Naive thymus-derived CD4-positive, alpha-beta T cell (primary cell): Measurements from ENCODE around the gene TGFBR3. TPM values are rescaled to one million over a fixed set of nuclear protein-coding genes. Genes with fewer than 3 reads are reported as not detected.
A peak's percentile ranks its signal among the peaks of the same experiment; 100 is the strongest.

Experiments used
- ATAC-seq: fragments of 150-1000 bp; cut with Tn5 transposase; 2 replicates; pipeline ENCODE4 v1.10.0; 2021; ENCODE audit warnings: mild to moderate bottlenecking, moderate library complexity
- CTCF ChIA-PET: fragments of 350-600 bp; sonication (Branson Sonifier 250); formaldehyde crosslinking; loops from one replicate; lab custom pipeline; 2021; ENCODE audit warnings: antibody characterized with exemption; lab: Charles Lee
- POLR2A ChIA-PET: fragments of 350-600 bp; sonication (Branson Sonifier 250); formaldehyde crosslinking; loops from one replicate; lab custom pipeline; 2021; ENCODE audit warnings: antibody characterized with exemption, inconsistent platforms; lab: Charles Lee
- DNase-seq, 9 donors: peaks; one replicate each; pipeline versions ENCODE4 v3.0.0 to v3.0.0-alpha.2; 2020 to 2022; ENCODE audit warnings: mixed read lengths in 1 of 9
- H3K27ac ChIP-seq: one replicate; pipeline ENCODE4 v1.7.0; 2013; ENCODE audit warnings: mild to moderate bottlenecking, low read depth, low read length, moderate library complexity
- H3K27me3 ChIP-seq, 2 donors: one replicate each; pipeline ENCODE4 v1.7.0; 2013; ENCODE audit warnings: low read length in 2 of 2, mild to moderate bottlenecking in 2 of 2, moderate library complexity in 2 of 2; ENCODE audit not compliant: control insufficient read depth in 2 of 2, insufficient read depth in 2 of 2
- H3K36me3 ChIP-seq, 3 experiments: 1 replicate in 2 of 3; 2 replicates in 1 of 3; pipeline ENCODE4 v1.7.0; 2013; ENCODE audit warnings: low read length in 3 of 3, mild to moderate bottlenecking in 3 of 3, moderate library complexity in 1 of 3; ENCODE audit not compliant: insufficient read depth in 3 of 3, control insufficient read depth in 2 of 3
- H3K4me1 ChIP-seq, 2 donors: one replicate each; pipeline ENCODE4 v1.7.0; 2013; ENCODE audit warnings: low read length in 2 of 2, mild to moderate bottlenecking in 2 of 2, moderate library complexity in 1 of 2; ENCODE audit not compliant: control insufficient read depth in 2 of 2, insufficient read depth in 2 of 2
- H3K4me3 ChIP-seq: 2 replicates; pipeline ENCODE4 v1.7.0; 2013; ENCODE audit warnings: mild to moderate bottlenecking, low read length
- H3K9me3 ChIP-seq, 3 experiments: 1 replicate in 2 of 3; 2 replicates in 1 of 3; pipeline ENCODE4 v1.7.0; 2013; ENCODE audit warnings: low read length in 3 of 3; ENCODE audit not compliant: control insufficient read depth in 2 of 3
- H3K27ac Mint-ChIP-seq, 9 donors: one replicate each; pipeline ENCODE4 v1.8.0; 2020 to 2022; ENCODE audit warnings: mixed read lengths in 9 of 9, mild to moderate bottlenecking in 8 of 9, moderate library complexity in 5 of 9, inconsistent platforms in 2 of 9
- H3K27me3 Mint-ChIP-seq, 5 donors: one replicate each; pipeline ENCODE4 v1.8.0; 2021 to 2022; ENCODE audit warnings: mixed read lengths in 5 of 5, mild to moderate bottlenecking in 1 of 5
- H3K36me3 Mint-ChIP-seq, 5 donors: one replicate each; pipeline ENCODE4 v1.8.0; 2020 to 2022; ENCODE audit warnings: mixed read lengths in 5 of 5, mild to moderate bottlenecking in 3 of 5, inconsistent platforms in 1 of 5
- H3K4me1 Mint-ChIP-seq, 7 donors: one replicate each; pipeline ENCODE4 v1.8.0; 2020 to 2022; ENCODE audit warnings: mixed read lengths in 7 of 7, mild to moderate bottlenecking in 3 of 7, inconsistent platforms in 1 of 7
- H3K4me3 Mint-ChIP-seq, 10 donors: one replicate each; pipeline ENCODE4 v1.8.0; 2020 to 2022; ENCODE audit warnings: mild to moderate bottlenecking in 10 of 10, mixed read lengths in 10 of 10, moderate library complexity in 6 of 10, inconsistent platforms in 2 of 10
- H3K9me3 Mint-ChIP-seq, 11 donors: one replicate each; pipeline ENCODE4 v1.8.0; 2020 to 2022; ENCODE audit warnings: mixed read lengths in 11 of 11, mild to moderate bottlenecking in 4 of 11, inconsistent platforms in 1 of 11, moderate library complexity in 1 of 11
- intact Hi-C, 2 donors: fragments of 100-400 bp; cut with micrococcal nuclease; formaldehyde crosslinking; loops; one replicate each; pipeline ENCODE4 v1.15.1; 2023
- polyA plus RNA-seq, 2 donors: library from polyadenylated mRNA; unstranded; fragments of 300-500 nt; fragmentation: Illumina TruSeq; gene quantifications; one replicate each; pipeline ENCODE4 v1.2.3, GENCODE V29; 2021
- total RNA-seq, 6 experiments: library from RNA in 5 of 6; stranded (reverse) in 5 of 6; gene quantifications; 1 replicate in 5 of 6; 2 replicates in 1 of 6; pipeline ENCODE4 v1.2.3 and lab custom pipeline; 2021 to 2026

Gene TGFBR3
- total and polyA plus RNA-seq, 7 experiments from 2014 or later = 9.4 to 36.3 (median 11.4) TPM

DNA sequence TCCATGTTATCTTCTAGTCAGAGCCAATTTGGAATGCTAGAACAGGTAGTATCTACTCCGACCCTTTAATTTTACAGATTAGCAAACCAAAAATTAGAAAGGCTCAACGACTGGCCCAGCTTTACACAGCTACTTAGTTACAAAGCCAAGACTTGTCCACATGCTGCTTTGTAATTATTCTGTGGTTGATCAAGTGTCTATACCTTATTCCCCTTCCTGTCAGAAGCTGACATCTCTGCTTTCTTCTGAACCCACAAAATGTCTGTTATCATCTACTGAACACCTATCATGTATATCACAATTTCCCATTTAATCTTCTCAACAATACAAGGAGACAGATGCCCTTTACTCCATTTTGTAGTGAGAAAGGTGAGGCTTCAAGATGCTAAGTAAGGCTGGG, 15.6 kb downstream of the TGFBR3 start:
- H3K4me3 Mint-ChIP-seq = peak overlapping the region in 1 of 10 donors; percentile 2
- POLR2A ChIA-PET = interaction anchor here (0.6 kb wide), 1 partner anchor 14 kb away, joined by 3 read pairs; no protein-coding TSS in a partner anchor

DNA sequence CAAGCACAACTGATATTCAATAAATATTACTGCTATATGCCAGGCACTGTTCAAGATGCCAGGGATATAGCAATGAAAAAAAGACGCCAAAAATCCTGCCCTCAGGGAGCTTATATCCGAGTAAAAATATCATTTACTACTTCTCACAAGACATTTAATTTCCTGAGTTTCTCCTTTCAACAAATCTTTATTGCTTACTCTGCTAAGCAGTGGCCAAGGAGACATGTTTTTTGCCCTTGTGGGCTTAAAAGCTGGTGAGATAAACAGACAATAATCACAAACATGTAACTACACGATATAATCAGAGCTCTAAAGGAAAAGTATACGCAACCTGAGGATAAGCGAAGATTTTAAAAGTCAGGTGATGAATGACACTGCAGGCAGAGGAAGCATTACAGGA, 19.5 kb downstream of the TGFBR3 start:
- H3K4me1 ChIP-seq = peaks cover 3 to 15% of the 10 kb centered on the region in 2 donors
- no peak overlapping the region for H3K27ac ChIP-seq
- ATAC-seq = no peak
- H3K36me3 ChIP-seq = no peaks in the 10 kb centered on the region
- intact Hi-C loops = no loop called here
- Mint-ChIP-seq H3K4me3 (no peak overlapping the region), H3K36me3 (peaks cover 0 to 4% (median 0%) of the 10 kb centered on the region in 5 donors), H3K27ac (no peak overlapping the region), H3K4me1 (peaks cover 12 to 54% (median 16%) of the 10 kb centered on the region in 7 donors), H3K9me3 (no peaks in the 10 kb centered on the region), H3K27me3 (peaks cover 0 to 14% (median 0%) of the 10 kb centered on the region in 5 donors)
- H3K4me3 ChIP-seq = no peak overlapping the region
- no peaks in the 10 kb centered on the region for H3K9me3 ChIP-seq
- H3K27me3 ChIP-seq = no peaks in the 10 kb centered on the region
- ChIA-PET POLR2A (interaction anchor here (0.6 kb wide), 1 partner anchor 734 kb away, joined by 3 read pairs; no protein-coding TSS in a partner anchor), CTCF (no interaction called here)
- DNase-seq = no peak

More for the DNA sequence above, 15.6 kb downstream of the TGFBR3 start:
- Histone ChIP-seq H3K36me3 (no peaks in the 10 kb centered on the region), H3K9me3 (no peaks in the 10 kb centered on the region), H3K27ac (no peak overlapping the region), H3K4me1 (peaks cover 22 to 39% of the 10 kb centered on the region in 2 donors), H3K27me3 (no peaks in the 10 kb centered on the region), H3K4me3 (no peak overlapping the region)
- H3K4me1 Mint-ChIP-seq = peaks cover 22 to 66% (median 39%) of the 10 kb centered on the region in 7 donors
- DNase-seq (no peak), ATAC-seq (no peak)
- no peaks in the 10 kb centered on the region for H3K9me3 Mint-ChIP-seq
- H3K36me3 Mint-ChIP-seq = peaks cover 0 to 11% (median 0%) of the 10 kb centered on the region in 5 donors
- peaks cover 0 to 28% (median 0%) of the 10 kb centered on the region in 5 donors for H3K27me3 Mint-ChIP-seq
- CTCF ChIA-PET = no interaction called here
- intact Hi-C loops = no loop called here
- peak overlapping the region in 1 of 9 donors; percentile 6 for H3K27ac Mint-ChIP-seq

DNA sequence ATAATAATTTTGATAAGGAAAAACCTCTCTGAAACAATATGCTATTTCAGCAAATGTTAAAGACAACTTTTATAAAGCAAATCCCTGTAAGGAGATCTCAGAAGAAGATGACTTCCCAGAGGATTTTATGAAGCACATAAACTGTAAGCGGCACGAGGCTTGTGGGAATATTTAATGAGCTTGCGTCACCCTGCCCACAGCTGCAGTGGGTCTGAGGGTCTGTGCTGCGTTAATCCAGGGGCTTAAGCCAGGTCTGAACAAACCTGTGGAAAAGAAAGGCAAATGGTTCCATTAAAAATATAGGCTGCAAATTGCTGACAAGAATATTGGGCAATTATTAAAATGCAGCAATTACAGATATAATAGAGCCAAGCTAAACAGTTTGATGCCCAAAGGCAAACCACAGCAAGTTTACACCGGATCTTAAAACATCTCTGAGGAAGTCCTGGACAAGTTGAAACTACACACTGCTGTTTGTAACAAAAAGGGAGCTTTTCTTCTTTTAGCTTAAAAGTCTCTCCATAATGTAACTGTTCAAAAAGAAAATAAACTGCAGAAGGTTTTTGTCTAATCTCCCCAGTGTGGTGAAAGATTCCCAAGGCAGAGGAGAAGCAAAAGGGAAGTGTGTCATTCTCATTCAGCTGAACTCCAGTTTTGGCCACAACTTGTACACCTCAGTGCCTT, 21.8 kb downstream of the TGFBR3 start:
- H3K27me3 Mint-ChIP-seq = peaks cover 0 to 10% (median 0%) of the 10 kb centered on the region in 5 donors

DNA sequence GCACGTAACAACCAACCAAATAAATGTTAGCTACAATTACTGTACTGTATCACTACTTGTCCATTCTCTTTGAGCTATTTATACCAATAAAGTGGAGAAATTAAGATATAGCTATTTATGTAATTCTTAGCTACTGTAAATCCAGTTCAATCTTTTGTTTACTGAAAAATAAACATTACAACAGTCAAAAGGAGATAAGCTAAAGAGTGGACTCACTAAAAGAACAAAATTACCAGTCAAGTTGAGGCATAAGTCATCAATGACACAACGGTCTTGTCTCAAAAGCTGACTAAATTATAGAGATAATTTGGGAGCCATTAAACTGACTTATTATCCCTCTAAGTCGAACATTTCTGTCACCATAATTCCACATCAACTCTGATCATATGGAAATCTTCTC, 22.5 kb downstream of the TGFBR3 start:
- Histone ChIP-seq H3K4me3 (no peak overlapping the region), H3K4me1 (no peaks in the 10 kb centered on the region), H3K27ac (no peak overlapping the region), H3K9me3 (no peaks in the 10 kb centered on the region), H3K36me3 (no peaks in the 10 kb centered on the region), H3K27me3 (no peaks in the 10 kb centered on the region)
- Mint-ChIP-seq H3K9me3 (no peaks in the 10 kb centered on the region), H3K27ac (no peak overlapping the region), H3K4me1 (peaks cover 0 to 34% (median 6%) of the 10 kb centered on the region in 7 donors), H3K4me3 (no peak overlapping the region), H3K36me3 (peaks cover 0 to 9% (median 5%) of the 10 kb centered on the region in 5 donors), H3K27me3 (peaks cover 0 to 10% (median 0%) of the 10 kb centered on the region in 5 donors)
- DNase-seq = no peak
- POLR2A ChIA-PET = no interaction called here
- intact Hi-C loops = no loop called here
- CTCF ChIA-PET = interaction anchor here (0.7 kb wide), 1 partner anchor 41 kb away, joined by 3 read pairs; no protein-coding TSS in a partner anchor
- no peak for ATAC-seq

More for the DNA sequence above, 21.8 kb downstream of the TGFBR3 start:
- Mint-ChIP-seq H3K27ac (no peak overlapping the region), H3K36me3 (peaks cover 0 to 9% (median 4%) of the 10 kb centered on the region in 5 donors), H3K9me3 (no peaks in the 10 kb centered on the region), H3K4me1 (peaks cover 0 to 35% (median 6%) of the 10 kb centered on the region in 7 donors), H3K4me3 (no peak overlapping the region)
- intact Hi-C loops = no loop called here
- CTCF ChIA-PET = interaction anchor here (0.7 kb wide), 1 partner anchor 42 kb away, joined by 3 read pairs; no protein-coding TSS in a partner anchor
- no peak for DNase-seq
- no peaks in the 10 kb centered on the region for H3K4me1 ChIP-seq
- POLR2A ChIA-PET = interaction anchor here (0.7 kb wide), 1 partner anchor 32 kb away, joined by 4 read pairs; no protein-coding TSS in a partner anchor
- no peaks in the 10 kb centered on the region for H3K36me3 ChIP-seq
- no peaks in the 10 kb centered on the region for H3K27me3 ChIP-seq
- no peak overlapping the region for H3K4me3 ChIP-seq
- H3K27ac ChIP-seq = no peak overlapping the region
- ATAC-seq = no peak
- H3K9me3 ChIP-seq = no peaks in the 10 kb centered on the region

DNA sequence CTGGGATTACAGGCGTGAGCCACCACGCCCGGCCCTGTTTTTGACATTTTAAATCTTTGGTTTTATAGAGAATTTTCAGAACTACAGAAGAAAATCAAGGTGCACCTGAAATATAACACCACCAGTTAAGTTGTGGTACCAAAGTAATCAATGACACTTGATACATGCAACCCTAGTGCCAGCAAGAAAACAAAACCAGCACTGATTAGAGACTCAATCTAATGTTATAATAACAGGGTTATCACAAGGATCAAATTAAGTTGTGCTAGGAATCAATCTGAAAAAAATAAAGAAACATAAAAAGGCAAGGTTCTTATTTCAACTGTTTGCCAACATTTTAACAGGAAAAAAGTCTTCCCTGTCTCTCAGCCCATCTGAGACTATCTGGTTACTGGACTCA, 23.8 kb downstream of the TGFBR3 start:
- DNase-seq (no peak), ATAC-seq (no peak)
- Histone ChIP-seq H3K27me3 (no peaks in the 10 kb centered on the region), H3K4me3 (no peak overlapping the region), H3K27ac (no peak overlapping the region), H3K4me1 (no peaks in the 10 kb centered on the region), H3K9me3 (no peaks in the 10 kb centered on the region), H3K36me3 (no peaks in the 10 kb centered on the region)
- POLR2A ChIA-PET = no interaction called here
- Mint-ChIP-seq H3K27me3 (peaks cover 0 to 9% (median 0%) of the 10 kb centered on the region in 5 donors), H3K4me3 (no peak overlapping the region), H3K4me1 (peaks cover 0 to 26% (median 6%) of the 10 kb centered on the region in 7 donors), H3K27ac (no peak overlapping the region), H3K36me3 (peaks cover 0 to 9% (median 5%) of the 10 kb centered on the region in 5 donors), H3K9me3 (no peaks in the 10 kb centered on the region)
- intact Hi-C loops = no loop called here
- CTCF ChIA-PET = no interaction called here

DNA sequence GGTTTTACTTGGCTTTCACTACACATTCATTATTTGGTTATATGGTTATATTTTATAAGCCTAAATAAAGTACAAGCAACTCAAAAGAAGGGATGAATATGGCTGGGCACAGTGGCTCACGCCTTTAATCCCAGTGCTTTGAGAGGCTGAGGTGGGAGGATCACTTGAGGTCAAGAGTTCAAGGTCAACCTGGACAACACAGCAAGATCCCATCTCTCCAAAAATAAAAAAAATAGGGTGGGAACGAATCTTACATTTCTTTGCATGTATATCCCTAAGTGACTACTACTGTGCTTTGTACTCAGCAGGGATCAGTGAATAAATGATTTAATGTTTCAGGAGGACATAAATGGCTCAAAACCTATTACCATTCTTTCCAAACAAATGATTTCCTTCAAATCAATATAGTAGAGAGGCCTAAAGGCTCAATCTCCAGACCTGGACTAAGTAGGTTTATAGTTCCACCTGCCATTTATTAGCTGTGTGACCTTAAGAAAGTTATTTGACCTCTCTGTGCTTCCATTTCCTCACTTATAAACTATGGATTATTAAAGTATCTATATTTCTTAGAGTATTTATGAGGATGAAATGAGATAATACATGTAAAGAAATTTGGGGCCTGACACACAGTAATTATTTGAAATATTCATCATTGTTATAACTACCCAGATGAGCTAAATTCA, 28.3 kb downstream of the TGFBR3 start:
- Histone ChIP-seq H3K9me3 (no peaks in the 10 kb centered on the region), H3K4me1 (no peaks in the 10 kb centered on the region), H3K27me3 (no peaks in the 10 kb centered on the region), H3K36me3 (no peaks in the 10 kb centered on the region), H3K27ac (no peak overlapping the region), H3K4me3 (no peak overlapping the region)
- Mint-ChIP-seq H3K27ac (no peak overlapping the region), H3K27me3 (no peaks in the 10 kb centered on the region), H3K4me3 (no peak overlapping the region), H3K4me1 (peaks cover 0 to 8% (median 0%) of the 10 kb centered on the region in 7 donors), H3K36me3 (peaks cover 0 to 13% (median 8%) of the 10 kb centered on the region in 5 donors), H3K9me3 (peaks cover 0 to 4% (median 0%) of the 10 kb centered on the region in 11 donors)
- ChIA-PET CTCF (no interaction called here), POLR2A (no interaction called here)
- ATAC-seq (no peak), DNase-seq (no peak)
- intact Hi-C loops = no loop called here
